ENCODE results near the gene NTN4.
"Not testable (repeated sequence)": the region's sequence is repeated elsewhere in the genome, so short reads cannot be mapped to it uniquely, and the experiment has no call there.

NTN4 gene

DNA sequence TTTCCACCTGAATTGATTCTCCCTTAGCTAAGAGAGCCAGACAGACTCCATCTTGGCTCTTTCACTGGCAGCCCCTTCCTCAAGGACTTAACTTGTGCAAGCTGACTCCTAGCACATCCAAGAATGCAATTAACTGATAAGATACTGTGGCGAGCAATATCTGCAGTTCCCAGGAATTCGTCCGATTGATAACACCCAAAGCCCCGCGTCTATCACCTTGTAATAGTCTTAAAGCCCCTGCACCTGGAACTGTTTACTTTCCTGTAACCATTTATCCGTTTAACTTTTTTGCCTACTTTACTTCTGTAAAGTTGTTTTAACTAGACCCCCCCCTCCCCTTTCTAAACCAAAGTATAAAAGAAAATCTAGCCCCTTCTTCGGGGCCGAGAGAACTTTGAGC is 44.5 kb downstream of the NTN4 start:
- not testable (repeated sequence) for DNase-seq

DNA sequence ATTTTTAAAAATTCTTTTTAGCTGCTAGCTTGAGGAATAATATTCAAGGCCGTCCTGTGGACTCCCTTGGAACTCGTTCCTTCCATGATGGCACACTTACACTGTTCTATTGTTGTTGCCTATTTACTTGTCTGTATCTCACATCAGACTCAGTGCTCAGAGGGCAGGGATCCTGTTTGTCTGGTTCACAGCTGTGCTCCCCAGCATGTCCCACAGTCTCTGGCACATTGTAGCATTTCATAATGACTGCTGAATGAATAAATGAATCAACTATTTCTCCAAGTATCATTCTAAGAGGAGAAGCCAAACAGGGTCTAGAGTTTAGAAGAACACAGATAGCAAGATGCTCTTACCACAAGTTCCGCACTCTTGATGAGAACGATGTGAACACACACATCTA is 48.0 kb downstream of the NTN4 start:
- no peak for DNase-seq

GRCh38 chr12:95741635-95742034 is 48.9 kb downstream of the NTN4 start:
- no peak for DNase-seq

DNA sequence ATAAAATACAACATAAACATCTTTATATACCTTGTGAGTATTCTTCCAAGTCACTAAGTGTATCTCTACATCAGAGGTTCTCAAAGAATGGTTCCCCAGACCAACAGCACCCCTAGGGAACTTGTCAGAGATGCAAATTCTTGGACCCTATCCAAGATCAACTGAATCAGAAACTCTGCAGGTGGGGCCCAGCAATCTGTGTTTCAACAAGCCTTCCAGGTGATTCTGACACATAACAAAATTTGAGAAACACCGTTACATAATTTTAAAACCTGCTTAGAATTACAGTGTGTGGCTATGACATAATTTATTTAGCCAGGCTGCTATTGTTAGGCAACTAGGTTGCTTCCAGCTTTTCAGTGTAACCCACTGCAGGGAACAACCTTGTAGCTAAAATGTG is 49.8 kb downstream of the NTN4 start:
- no peak for DNase-seq

DNA sequence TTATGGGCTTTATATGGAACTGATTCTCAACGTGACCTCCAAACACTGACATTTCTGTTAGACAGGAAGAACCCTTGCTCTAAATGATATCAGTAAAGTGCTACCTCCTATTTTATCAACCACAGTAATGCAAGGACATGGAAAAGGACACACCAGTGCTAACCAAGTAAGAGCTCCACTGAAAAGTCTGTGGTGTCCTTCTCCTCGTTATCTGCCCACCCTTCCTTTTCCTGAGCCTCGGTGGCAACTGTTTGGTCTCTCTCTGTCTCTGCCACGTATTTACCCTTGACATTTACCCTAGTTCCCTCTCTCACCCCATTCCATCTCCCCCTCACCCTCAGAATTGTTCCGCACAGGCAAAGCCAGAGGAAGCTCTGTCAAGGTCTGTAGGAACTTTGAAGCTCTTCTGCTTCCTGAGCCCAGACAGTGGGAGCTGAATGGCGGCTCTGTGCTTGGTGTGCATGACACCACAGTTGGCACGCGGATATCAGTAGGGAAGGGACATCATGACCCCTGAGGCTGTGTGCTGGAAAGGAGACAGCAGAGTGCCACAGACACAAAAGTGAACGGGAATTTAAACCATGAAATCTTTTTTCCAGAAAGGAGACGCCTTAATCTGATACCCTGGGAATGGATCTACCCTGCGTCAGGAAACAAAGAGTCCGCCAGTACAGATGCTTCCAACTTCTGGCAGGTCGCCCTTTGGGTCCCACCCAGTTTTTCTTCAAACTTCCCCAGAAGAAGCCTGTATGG is 50.8 kb downstream of the NTN4 start:
- no peak for DNase-seq

DNA sequence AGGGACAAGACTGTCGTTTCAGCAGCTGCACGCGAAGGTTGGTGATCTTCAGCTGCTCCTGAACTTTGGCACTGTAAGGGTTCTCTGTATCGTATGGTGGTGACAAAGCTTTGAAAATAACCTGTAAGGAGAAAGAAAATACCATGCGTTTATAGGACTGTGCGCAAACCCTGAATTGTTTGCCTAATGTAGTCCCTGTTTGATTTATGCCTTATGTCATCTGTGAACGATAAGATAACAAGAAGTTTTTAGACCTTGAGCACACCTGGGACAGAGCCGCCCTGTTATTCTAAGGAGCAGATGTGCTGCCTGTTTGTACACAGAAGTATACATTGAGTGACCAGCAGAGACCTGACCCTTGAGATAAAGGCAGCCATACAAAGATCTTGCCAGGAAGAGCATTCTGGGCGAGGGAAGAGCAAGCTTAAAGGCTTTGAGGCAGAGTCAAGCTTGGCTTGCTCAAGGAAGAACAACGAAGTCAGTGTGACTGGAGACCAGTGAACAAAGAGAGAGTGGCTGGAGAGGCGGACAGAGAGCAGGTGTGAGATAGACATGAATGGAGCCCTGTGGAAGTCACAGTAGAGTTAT is 52.4 kb downstream of the NTN4 start:
- no peak for DNase-seq

- no peak for DNase-seq
These were observed 53.9 kb downstream of the NTN4 start for GRCh38 chr12:95736631-95737030.

GRCh38 chr12:95735728-95736127 is 54.8 kb downstream of the NTN4 start:
- not testable (repeated sequence) for DNase-seq

- DNase-seq = no peak
These were observed 57.3 kb downstream of the NTN4 start for GRCh38 chr12:95733141-95733825.

DNA sequence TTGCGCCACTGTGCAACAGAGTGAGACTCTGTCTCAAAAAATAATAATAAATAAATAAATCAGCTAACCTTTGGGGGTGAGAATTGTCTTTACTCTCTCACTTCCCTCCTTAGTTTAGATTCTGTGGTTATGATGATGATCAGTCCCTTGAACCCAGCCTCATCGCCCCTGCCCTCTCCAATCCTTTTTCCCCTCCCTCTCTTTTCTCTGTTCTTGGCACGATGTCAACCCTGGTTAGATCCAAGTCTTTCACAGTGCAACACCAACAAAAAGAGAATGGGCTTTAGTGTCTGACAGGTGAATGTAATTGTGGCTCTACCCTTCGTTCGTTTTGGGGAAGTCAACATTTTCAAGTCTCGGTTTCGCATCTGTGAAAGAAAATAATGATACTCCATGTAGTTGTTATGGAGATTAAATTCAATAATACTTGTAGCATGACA is 59.0 kb downstream of the NTN4 start:
- DNase-seq = no peak

GRCh38 chr12:95730457-95730856 is 60.1 kb downstream of the NTN4 start:
- DNase-seq = no peak

DNA sequence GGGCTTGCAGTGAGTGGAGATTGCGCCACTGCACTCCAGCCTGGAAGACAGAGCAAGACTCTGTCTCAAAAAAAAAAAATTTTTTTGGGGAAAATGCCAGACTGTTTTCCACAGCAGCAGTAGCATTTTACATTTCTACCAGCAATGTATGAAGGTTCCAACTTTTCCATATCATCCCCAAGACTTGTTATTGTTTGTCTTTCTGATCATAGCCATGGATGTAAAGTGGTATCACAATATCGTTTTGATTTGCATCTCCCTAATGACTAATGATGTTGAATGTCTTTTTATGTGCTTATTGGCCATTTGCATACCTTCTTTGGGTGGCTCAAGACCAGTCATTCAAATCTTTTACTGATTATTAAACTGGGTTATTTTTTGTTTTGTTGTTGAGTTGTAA is 63.7 kb downstream of the NTN4 start:
- no peak for DNase-seq

DNA sequence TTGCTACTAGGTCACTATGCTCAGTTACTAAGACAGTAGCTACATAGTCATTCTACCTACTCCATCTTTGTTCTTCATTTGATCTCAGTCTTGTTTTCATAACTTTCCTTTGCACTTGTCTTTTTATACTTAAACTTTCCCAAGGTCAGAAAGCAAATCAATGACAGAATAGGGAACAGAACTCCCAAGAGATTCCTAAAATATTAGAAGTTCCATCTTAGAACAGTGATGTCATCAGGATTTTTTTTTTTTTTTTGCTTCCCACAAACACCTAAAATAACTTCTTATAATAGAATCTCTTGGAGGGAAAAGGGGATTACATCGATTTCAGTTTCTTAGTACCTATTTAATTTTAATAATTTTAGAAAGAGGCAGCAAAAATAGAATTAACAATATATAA is 65.8 kb downstream of the NTN4 start:
- no peak for DNase-seq

DNA sequence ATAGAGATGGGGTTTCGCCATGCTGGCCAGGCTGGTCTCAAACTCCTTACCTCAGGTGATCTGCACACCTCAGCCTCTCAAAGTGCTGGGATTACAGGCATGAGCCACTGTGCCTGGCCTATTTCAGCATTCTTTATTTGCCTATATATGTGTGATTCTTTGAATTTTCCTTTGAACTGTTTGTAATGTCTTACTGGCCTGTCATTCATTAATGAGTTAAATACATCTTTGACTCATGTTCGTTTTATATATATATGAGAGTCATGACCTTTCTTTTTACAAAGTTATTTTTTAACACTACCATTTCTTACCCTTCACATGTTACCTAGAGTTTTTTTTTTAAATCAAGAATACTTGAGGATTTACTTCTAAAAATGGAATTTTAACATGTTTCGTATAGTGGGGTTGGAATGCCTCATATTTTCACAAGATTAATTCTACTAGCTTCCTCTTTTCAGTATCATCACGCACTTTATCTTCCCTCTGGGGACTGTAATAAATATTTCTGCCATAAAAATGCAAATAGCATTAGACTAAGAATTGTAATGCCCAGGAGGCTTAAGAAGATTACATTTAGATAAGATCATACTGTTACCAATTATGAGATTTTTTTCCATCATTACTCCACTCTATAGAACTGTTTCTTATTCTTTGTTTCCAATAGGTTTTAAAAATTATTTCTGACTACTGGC is 66.7 kb downstream of the NTN4 start:
- no peak for DNase-seq

DNA sequence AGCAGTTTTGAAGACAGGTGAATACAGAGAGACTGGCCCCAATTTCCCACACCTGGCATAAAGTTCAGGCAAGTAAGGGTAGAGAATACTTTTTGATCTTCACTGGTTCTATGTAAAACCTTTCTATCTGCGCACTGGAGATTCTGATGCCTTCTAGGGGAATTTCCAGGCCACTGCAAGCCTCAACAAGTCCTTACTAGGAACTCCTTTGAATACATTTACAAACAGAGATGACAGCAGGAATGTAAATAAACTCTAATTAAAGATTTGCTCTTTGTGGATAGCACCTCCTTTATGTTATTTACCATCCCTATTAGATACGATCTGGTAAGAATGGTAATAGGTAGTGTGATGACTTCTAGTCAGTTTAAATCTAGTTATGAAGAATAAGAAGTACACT is 69.2 kb downstream of the NTN4 start:
- no peak for DNase-seq

GRCh38 chr12:95720146-95720545 is 70.4 kb downstream of the NTN4 start:
- DNase-seq = no peak

GRCh38 chr12:95718772-95719171 is 71.8 kb downstream of the NTN4 start:
- DNase-seq = no peak

GRCh38 chr12:95718006-95718431 is 72.5 kb downstream of the NTN4 start:
- DNase-seq = no peak

DNA sequence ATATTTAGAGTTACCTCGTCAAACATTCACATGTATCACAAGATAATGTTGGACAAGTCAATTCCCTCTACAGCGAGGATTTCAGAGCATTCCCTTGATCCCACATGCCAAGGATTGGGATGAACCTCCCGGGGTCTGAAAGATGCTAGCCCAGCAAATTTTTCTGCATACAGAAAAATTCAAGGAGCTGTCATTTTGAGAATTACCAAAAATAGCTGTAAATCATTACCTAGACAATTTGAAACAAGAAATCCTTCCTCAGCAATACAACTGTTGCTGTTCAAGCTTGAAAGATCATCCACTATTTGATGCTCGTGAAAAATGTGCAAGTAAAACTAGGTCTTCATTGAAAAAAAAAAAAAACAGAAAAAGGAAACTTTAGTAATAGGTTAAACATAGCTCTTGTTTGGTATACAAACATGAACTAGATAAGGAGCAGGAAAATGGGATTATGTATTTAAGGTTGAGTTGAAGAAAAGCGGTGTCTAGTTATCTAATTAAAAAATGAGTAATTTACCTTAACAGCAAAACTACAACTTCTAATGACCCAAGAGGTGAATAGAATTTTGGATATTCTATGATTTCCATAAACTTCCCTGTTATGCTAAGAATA is 73.1 kb downstream of the NTN4 start:
- no peak for DNase-seq

DNA sequence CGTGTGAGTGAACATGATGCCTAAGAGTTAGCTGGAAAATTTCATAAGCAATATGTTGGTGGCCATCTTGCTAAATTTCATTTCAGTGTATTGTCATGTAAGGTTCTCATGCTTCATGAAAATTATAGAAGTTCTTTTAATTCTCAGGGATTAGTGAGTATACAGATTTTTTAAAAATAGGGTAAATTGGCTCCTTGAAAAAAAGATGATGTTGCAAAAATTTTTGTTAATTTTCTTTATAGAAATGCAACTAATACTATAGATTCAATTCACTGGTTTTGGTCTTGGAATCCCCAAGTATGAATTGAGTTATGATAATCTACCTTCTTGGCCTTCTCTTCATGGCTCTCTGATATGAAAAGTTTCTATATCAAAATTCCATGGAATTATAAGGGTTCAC is 75.4 kb downstream of the NTN4 start:
- DNase-seq = no peak

- no peak for DNase-seq
These were observed 78.3 kb downstream of the NTN4 start for GRCh38 chr12:95712269-95712668.

GRCh38 chr12:95710386-95710785 is 80.2 kb downstream of the NTN4 start:
- no peak for DNase-seq

DNA sequence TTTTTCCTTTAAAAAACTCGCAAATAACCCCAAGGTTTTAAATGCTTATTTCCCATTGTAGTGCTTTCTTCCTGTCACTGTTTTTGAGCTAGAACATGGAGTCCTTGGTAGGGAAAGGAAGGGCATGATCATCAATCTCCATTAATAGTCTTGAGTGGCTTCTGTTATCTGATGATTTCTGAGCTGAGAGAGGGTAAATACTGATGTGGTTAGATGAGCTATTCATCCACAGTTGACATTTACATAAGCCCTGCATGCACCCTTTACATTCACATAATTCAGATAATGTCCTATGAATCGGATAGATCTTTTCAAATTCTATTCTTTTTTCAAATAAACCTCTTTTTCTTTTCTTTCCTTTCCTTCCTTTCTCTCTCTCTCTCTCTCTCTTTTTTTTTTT is 81.4 kb downstream of the NTN4 start:
- no peak for DNase-seq

All from stimulated activated CD4-positive, alpha-beta T cell treated with anti-CD3 and anti-CD28 coated beads, Interleukin-4, amount 100 ng/mL, for 4 hours (primary cell).